Stimulated activated CD4-positive, alpha-beta T cell treated with anti-CD3 and anti-CD28 coated beads, Interleukin-1b, Interleukin-23, amount 100 ng/mL, for 24 hours (primary cell): ENCODE data around the gene ITIH5.
"Not testable (repeated sequence)": the region's sequence is repeated elsewhere in the genome, so short reads cannot be mapped to it uniquely, and the experiment has no call there.

Experiments
- DNase-seq, 4 experiments: peaks; one replicate each; pipeline ENCODE4 v3.0.0-alpha.2; 2020; ENCODE audit warnings: low read depth in 4 of 4, low spot score in 1 of 4

The ITIH5 gene

GRCh38 chr10:7666253-7667023, at the start of gene ITIH5:
Gene ITIH5, minus strand, starts transcription at chr10:7666966. Its CDS starts 74 bp downstream, at chr10:7666892.
- no peak for DNase-seq

DNA sequence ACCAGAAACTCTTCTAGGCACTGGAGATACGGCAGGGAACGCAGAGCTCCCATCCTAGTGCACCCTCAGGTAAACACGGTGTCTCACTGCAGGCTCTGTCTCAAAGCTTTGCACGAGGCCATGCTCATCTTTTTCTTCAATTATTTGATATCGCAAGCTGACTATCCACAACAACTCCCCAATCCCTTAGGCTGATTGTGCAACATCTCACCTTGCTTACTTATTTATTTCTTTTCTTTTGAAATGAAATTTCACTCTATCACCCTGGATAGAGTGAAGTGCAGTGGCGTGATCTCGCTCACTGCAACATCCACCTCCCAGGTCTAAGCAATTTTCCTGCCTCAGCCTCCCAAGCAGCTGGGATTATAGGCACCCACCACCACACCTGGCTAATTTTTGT, 48.7 kb upstream of the ITIH5 start:
- no peak for DNase-seq

- not testable (repeated sequence) for DNase-seq
These were observed 44.3 kb upstream of the ITIH5 start for GRCh38 chr10:7711075-7711474.

GRCh38 chr10:7710446-7710845, 43.7 kb upstream of the ITIH5 start:
- DNase-seq: no peak

GRCh38 chr10:7708832-7709231, 42.1 kb upstream of the ITIH5 start:
- no peak for DNase-seq

- DNase-seq: no peak
These were observed 41.3 kb upstream of the ITIH5 start for GRCh38 chr10:7707858-7708622.

GRCh38 chr10:7707102-7707501, 40.3 kb upstream of the ITIH5 start:
- no peak for DNase-seq

- no peak for DNase-seq
These were observed 39.8 kb upstream of the ITIH5 start for GRCh38 chr10:7706534-7707073.

GRCh38 chr10:7705341-7705740, 38.6 kb upstream of the ITIH5 start:
- DNase-seq: no peak

DNA sequence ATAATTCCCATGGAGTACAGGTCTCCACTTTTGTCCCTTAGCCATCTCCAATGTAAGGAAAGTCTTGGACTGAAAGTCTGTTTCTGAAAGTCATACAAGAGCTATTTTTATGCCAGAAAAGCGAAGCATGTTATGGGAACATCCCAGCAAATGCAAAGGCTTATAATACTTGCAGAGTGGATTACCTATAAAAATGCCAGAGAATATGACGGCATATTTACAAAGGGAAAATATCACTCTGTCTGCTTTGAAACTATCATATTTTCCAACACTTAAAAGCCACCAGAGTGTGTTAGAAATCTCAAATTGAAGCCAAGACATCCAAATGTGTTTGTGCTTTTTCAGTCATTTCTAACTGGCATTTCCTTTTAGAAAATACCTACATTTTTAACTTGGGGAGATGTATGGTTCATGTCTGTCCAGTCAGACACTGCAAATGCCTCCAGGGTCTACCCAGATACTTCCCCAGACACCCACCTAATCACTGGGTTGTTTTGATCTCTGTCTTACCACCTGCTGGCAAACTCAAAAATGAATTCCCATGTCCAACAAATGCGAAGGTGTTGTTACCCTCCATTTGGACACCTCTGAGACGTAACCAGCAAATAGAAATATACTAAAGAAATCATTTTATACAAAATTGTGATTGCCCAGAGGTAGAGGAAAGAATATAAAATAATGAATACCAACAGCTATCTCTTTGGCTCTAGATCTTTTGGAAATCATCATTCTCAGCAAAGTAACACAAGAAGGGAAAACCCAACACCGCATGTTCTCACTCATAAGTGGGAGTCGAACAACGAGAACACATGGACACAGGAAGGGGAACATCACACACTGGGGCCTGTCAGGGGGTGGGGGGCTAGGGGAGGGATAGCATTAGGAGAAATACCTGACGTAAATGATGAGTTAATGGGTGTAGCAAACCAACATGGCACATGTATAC, 37.6 kb upstream of the ITIH5 start:
- DNase-seq: no peak

DNA sequence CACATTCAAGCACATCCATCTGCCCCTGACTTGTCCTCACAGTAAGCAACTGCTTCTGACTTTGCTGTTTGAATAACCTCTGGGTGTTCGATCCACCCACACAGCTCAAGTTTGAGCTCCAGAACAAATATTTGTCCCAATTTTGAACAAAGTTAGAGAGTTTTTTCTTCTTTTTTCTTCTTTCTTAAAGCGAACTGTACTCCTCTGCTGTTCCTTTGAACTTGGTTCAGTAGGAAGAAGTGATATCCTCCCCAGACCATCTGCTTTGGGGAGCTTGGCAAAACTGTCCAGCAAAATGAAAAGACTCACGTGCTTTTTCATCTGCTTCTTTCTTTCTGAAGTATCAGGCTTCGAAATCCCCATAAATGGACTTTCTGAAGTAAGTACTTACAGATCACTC, 36.4 kb upstream of the ITIH5 start, which contains the start of gene ITIH2:
ITIH2 (plus strand) TSS at position 177 of the 400 bp plus-strand sequence; CDS start at position 296, 119 bp downstream.
- DNase-seq: no peak

- DNase-seq: no peak
These were observed 35.6 kb upstream of the ITIH5 start for GRCh38 chr10:7702288-7702812.

- DNase-seq: no peak
These were observed 34.5 kb upstream of the ITIH5 start for GRCh38 chr10:7701158-7701742.

- DNase-seq: no peak
These were observed 33.9 kb upstream of the ITIH5 start for GRCh38 chr10:7700577-7701125.

DNA sequence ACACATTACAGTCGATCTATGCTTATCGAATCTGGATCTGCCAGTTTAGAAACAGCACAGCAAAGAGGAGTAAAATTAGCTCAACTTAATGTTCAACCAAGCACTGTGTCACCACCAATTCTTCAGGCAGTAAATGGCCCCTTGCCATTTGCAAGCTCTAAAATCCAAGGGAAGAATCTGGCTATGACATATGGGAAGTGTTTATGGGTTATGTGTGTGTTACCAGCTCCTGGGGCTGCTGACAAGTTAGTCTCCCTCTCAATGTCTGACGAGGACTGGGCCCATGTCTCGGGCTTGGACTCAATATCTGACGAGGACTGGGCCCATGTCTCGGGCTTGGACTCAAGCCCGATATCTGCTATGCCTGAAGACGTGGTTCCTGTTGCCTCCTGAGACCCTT, 30.7 kb upstream of the ITIH5 start:
- DNase-seq: no peak

- no peak for DNase-seq
These were observed 29.8 kb upstream of the ITIH5 start for GRCh38 chr10:7696545-7696944.

DNA sequence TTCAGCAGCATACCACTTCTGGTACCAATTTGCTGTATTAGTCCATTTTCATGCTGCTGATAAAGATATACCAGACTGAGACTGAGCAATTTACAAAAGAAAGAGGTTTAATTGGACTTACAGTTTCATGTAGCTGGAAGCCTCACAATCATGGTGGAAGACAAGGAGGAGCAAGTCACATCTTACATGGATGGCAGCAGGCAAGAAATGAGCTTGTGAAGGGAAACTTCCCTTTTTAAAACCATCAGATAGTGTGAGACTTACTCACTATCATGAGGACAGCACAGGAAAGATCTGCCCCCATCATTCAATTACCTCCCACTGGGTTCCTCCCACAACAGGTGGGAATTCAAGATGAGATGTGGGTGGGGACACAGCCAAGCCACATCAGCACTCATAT, 26.4 kb upstream of the ITIH5 start:
- DNase-seq: not testable (repeated sequence)

DNA sequence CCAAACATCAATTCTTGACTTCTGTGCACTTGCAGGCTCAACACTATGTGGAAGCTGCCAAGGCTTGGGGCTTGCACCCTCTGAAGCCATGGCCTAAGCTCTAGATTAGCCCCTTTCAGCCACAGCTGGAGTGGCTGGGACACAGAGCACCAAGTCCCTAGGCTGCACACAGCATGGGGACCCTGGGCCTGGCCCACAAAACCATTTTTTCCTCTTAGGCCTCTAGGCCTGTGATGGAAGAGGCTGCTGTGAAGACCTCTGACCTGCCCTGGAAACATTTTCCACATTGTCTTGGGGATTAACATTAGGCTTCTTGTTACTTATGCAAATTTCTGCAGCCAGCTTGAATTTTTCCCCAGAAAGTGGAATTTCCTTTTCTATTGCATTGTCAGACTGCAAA, 25.6 kb upstream of the ITIH5 start:
- not testable (repeated sequence) for DNase-seq

- DNase-seq: not testable (repeated sequence)
These were observed 24.3 kb upstream of the ITIH5 start for GRCh38 chr10:7690885-7691597.
